HepG2 (cell line): ENCODE results near the gene FBN2. TPM values are rescaled to one million over a fixed set of nuclear protein-coding genes. Genes with fewer than 3 reads are reported as not detected.

Experiments
- ATAC-seq: fragments of 200-7000 bp; cut with Tn5 transposase; 3 replicates; pipeline ENCODE4 v1.9.1; 2020; ENCODE audit warnings: mild to moderate bottlenecking, moderate library complexity
- BruUV-seq: library from RNA; stranded (reverse); fragments of 400-500 nt; replicated peaks from 2 replicates; lab custom pipeline; 2021; lab: Mats Ljungman, UMichigan
- CTCF ChIA-PET: fragments of 300-600 bp; formaldehyde crosslinking; extraction: SDS; loops from one replicate; lab custom pipeline; 2021; ENCODE audit warnings: low total read pairs, inconsistent platforms, low intra/inter-chr PET ratio; lab: Yijun Ruan, JAX
- POLR2A ChIA-PET: fragments of 350-600 bp; sonication (Branson Sonifier 250); formaldehyde crosslinking; loops from one replicate; lab custom pipeline; 2020; ENCODE audit warnings: antibody characterized with exemption, inconsistent platforms; lab: Yijun Ruan, JAX
- DNase-seq: peaks from one replicate; pipeline ENCODE4 v3.0.0-alpha.2; 2015; ENCODE audit warnings: low spot score
- FAIRE-seq: peaks from 3 replicates; lab custom pipeline; 2011; peaks lifted over from hg19 to GRCh38; lab: Jason Lieb, UNC
- H2AFZ ChIP-seq: one replicate; pipeline ENCODE4 v1.6.1; 2011; ENCODE audit warnings: low read length, inconsistent platforms
- H3K27ac ChIP-seq: fragments of 300-600 bp; 3 replicates; pipeline ENCODE4 v1.8.0; 2011; ENCODE audit warnings: mixed run types, mild to moderate bottlenecking, mixed read lengths, low read length, inconsistent platforms; ENCODE audit not compliant: insufficient read depth; ENCODE audit errors: extremely low read length
- H3K27me3 ChIP-seq, 2 experiments: fragments of 200-600 bp in 1 of 2; 2 replicates in 1 of 2; 3 replicates in 1 of 2; pipeline versions ENCODE4 v1.6.0 to v1.8.0; 2011; ENCODE audit warnings: low read length in 2 of 2, mild to moderate bottlenecking in 2 of 2, moderate library complexity in 2 of 2, inconsistent platforms in 1 of 2; ENCODE audit not compliant: insufficient read depth in 2 of 2, control insufficient read depth in 1 of 2
- H3K36me3 ChIP-seq, 2 experiments: fragments of 200-600 bp in 1 of 2; replicated peaks in 1 of 2; 2 replicates in 1 of 2; 3 replicates in 1 of 2; pipeline versions ENCODE4 v1.5.1 to v1.8.0; 2011; ENCODE audit warnings: low read length in 2 of 2, inconsistent platforms in 1 of 2; ENCODE audit not compliant: insufficient read depth in 2 of 2, control insufficient read depth in 1 of 2
- H3K4me1 ChIP-seq: 2 replicates; pipeline ENCODE4 v1.5.1; 2012; ENCODE audit warnings: low read length, inconsistent platforms; ENCODE audit not compliant: insufficient read depth
- H3K4me2 ChIP-seq: 2 replicates; pipeline ENCODE4 v1.6.0; 2011; ENCODE audit warnings: low read depth, low read length, inconsistent platforms
- H3K4me3 ChIP-seq, 3 experiments: fragments of 200-600 bp in 1 of 3; sonication (generic), shearing (Covaris generic) in 1 of 3; replicated peaks in 1 of 3; 2 replicates each; pipeline ENCODE4 v1.5.1; 2011 to 2016; ENCODE audit warnings: low read length in 3 of 3, inconsistent platforms in 2 of 3, low read depth in 2 of 3, mild to moderate bottlenecking in 2 of 3, control low read depth in 1 of 3, mixed read lengths in 1 of 3; ENCODE audit not compliant: insufficient read depth in 1 of 3
- H3K79me2 ChIP-seq: one replicate; pipeline ENCODE4 v1.6.1; 2011; ENCODE audit warnings: low read length, inconsistent platforms; ENCODE audit not compliant: insufficient read depth
- H3K9ac ChIP-seq: 2 replicates; pipeline ENCODE4 v1.6.0; 2011; ENCODE audit warnings: mild to moderate bottlenecking, low read depth, low read length, inconsistent platforms; ENCODE audit not compliant: insufficient read depth
- H3K9me3 ChIP-seq: 2 replicates; pipeline ENCODE4 v1.5.1; 2012; ENCODE audit warnings: mild to moderate bottlenecking, low read length
- H4K20me1 ChIP-seq: 2 replicates; pipeline ENCODE4 v1.6.0; 2011; ENCODE audit warnings: inconsistent platforms, mild to moderate bottlenecking, low read length, moderate library complexity; ENCODE audit not compliant: insufficient read depth
- HINFP ChIP-seq: sonication (generic); formaldehyde crosslinking; IDR thresholded peaks from 2 replicates; pipeline ENCODE4 v1.4.0; 2020; ENCODE audit warnings: low read depth, mild to moderate bottlenecking, missing genetic modification reagents
- POLR2AphosphoS2 ChIP-seq: IDR thresholded peaks from 2 replicates; pipeline ENCODE4 v1.6.1; 2011; ENCODE audit warnings: low read depth, low read length, improper control_type of control experiment
- PRMT3 ChIP-seq: sonication (generic); formaldehyde crosslinking; IDR thresholded peaks from 2 replicates; pipeline ENCODE4 v1.8.1; 2022; ENCODE audit warnings: low read depth, mild to moderate bottlenecking, moderate library complexity, missing genetic modification reagents, borderline replicate concordance
- RBAK ChIP-seq: sonication (generic); formaldehyde crosslinking; IDR thresholded peaks from 2 replicates; pipeline ENCODE4 v1.5.1; 2020; ENCODE audit warnings: mild to moderate bottlenecking, missing genetic modification reagents
- RBM39 ChIP-seq: fragments of 200-400 bp; formaldehyde crosslinking; IDR thresholded peaks from one replicate; pipeline ENCODE4 v1.6.1; 2018; ENCODE audit warnings: antibody characterized with exemption, mild to moderate bottlenecking, low read depth, low read length; ENCODE audit not compliant: poor library complexity, severe bottlenecking
- ZNF17 ChIP-seq: sonication (generic); formaldehyde crosslinking; IDR thresholded peaks from 2 replicates; pipeline ENCODE4 v1.5.0; 2020; ENCODE audit warnings: mild to moderate bottlenecking, missing genetic modification reagents
- ZNF281 ChIP-seq: sonication (generic); formaldehyde crosslinking; IDR thresholded peaks from 2 replicates; pipeline ENCODE4 v1.4.0; 2020; ENCODE audit warnings: missing genetic modification reagents, borderline replicate concordance
- ZNF292 ChIP-seq: sonication (generic); formaldehyde crosslinking; IDR thresholded peaks from 2 replicates; pipeline ENCODE4 v1.8.1; 2022; ENCODE audit warnings: mild to moderate bottlenecking, low read depth, missing genetic modification reagents, borderline replicate concordance
- ZNF296 ChIP-seq: sonication (generic); formaldehyde crosslinking; conservative IDR thresholded peaks from 2 replicates; pipeline ENCODE4 v1.5.0; 2020; ENCODE audit warnings: mild to moderate bottlenecking, missing genetic modification reagents
- ZNF33B ChIP-seq: sonication (generic); formaldehyde crosslinking; IDR thresholded peaks from 2 replicates; pipeline ENCODE4 v1.5.1; 2020; ENCODE audit warnings: mild to moderate bottlenecking, missing genetic modification reagents
- ZNF75D ChIP-seq: sonication (generic); formaldehyde crosslinking; IDR thresholded peaks from 2 replicates; pipeline ENCODE4 v1.8.1; 2023; ENCODE audit warnings: missing genetic modification reagents, mild to moderate bottlenecking, borderline replicate concordance
- ZZZ3 ChIP-seq: sonication (generic); formaldehyde crosslinking; IDR thresholded peaks from 2 replicates; pipeline ENCODE4 v1.4.0; 2020; ENCODE audit warnings: missing genetic modification reagents, mild to moderate bottlenecking, borderline replicate concordance
- WGBS: methylation state at CpG from one replicate; pipeline ENCODE4 v1.1.6; 2017; ENCODE audit warnings: low lambda C conversion rate; 5-methylcytosine and 5-hydroxymethylcytosine counted together
- in situ Hi-C: cut with HindIII; loops from 2 replicates; pipeline ENCODE4 v1.10.0; 2017; ENCODE audit warnings: low pct_unique_long_range_greater_than_20kb; ENCODE audit not compliant: extremely low pct_ligation_motif_present
- intact Hi-C: fragments of 100-400 bp; cut with micrococcal nuclease; formaldehyde crosslinking; loops from one replicate; pipeline ENCODE4 v1.10.0; 2022; ENCODE audit not compliant: unreplicated experiment
- polyA plus RNA-seq, 8 experiments: library from polyadenylated mRNA; depleted of rRNA in 3 of 8; stranded (reverse) in 7 of 8; unstranded in 1 of 8; fragments of >200 nt; fragmentation: Illumina TruSeq in 4 of 8; extraction: Trizol in 4 of 8; gene quantifications; 2 replicates each; pipeline versions ENCODE4 v1.2.1 to v1.2.3, GENCODE V29; 2011 to 2016; ENCODE audit warnings: low read depth in 4 of 8, missing spikeins in 1 of 8, mixed read lengths in 1 of 8; ENCODE audit not compliant: insufficient read depth in 1 of 8
- total RNA-seq, 5 experiments: library from RNA; depleted of rRNA; stranded (reverse); fragments of >200 nt; fragmentation: Illumina TruSeq; extraction: Trizol; gene quantifications; 2 replicates each; pipeline ENCODE4 v1.2.3, GENCODE V29; 2016; ENCODE audit warnings: low read depth in 1 of 5
- TF ChIP-seq, protein P1 (sequence below): sonication (generic); formaldehyde crosslinking; IDR thresholded peaks from 2 replicates; pipeline ENCODE4 v1.8.0; 2022; ENCODE audit warnings: missing genetic modification reagents, mild to moderate bottlenecking, inconsistent platforms, borderline replicate concordance
- TF ChIP-seq, protein P2 (sequence below): sonication (generic); formaldehyde crosslinking; IDR thresholded peaks from 2 replicates; pipeline ENCODE4 v1.8.0; 2022; ENCODE audit warnings: mild to moderate bottlenecking, missing genetic modification reagents, moderate library complexity

The FBN2 gene
- total and polyA plus RNA-seq, 2 of the 13 experiments (the other 11 are each of a cell fraction or from before 2014, with no cell fraction given): not detected

- no peak for TF ChIP-seq ZZZ3 (CRISPR knock-in tag)
- TF ChIP-seq ZNF33B (CRISPR knock-in tag): no peak
- TF ChIP-seq ZNF296 (CRISPR knock-in tag): no peak
These were observed 180.8 kb downstream of the FBN2 start (continued) for GRCh38 chr5:128357226-128357625.

GRCh38 chr5:128355961-128356360 is 182.1 kb downstream of the FBN2 start:
- Histone ChIP-seq H3K27me3 (no peaks in the 10 kb centered on the region), H3K79me2 (no peaks in the 10 kb centered on the region), H3K9me3 (no peaks in the 10 kb centered on the region), H3K9ac (no peak overlapping the region), H3K4me2 (no peak overlapping the region), H3K36me3 (no peaks in the 10 kb centered on the region), H3K4me1 (0 out of 2 replicates have a peak, but pooled peaks cover 7% of the 10 kb centered on the region), H3K4me3 (no peak overlapping the region), H4K20me1 (no peaks in the 10 kb centered on the region), H3K27ac (no peak overlapping the region), H2AFZ (no peak overlapping the region)
- FAIRE-seq: no peak
- ATAC-seq: no peak
- no peak for DNase-seq
- 0% methylated on average over 3 of the region's 3 CpGs for WGBS
- in situ Hi-C loops (no loop called here), intact Hi-C loops (no loop called here)
- ChIA-PET POLR2A (no interaction called here), CTCF (no interaction called here)
- no TSS peak for BruUV-seq
- TF ChIP-seq ZNF281 (no peak), HINFP (CRISPR knock-in tag) (no peak), PRMT3 (no peak), RBAK (CRISPR knock-in tag) (no peak), RBM39 (no peak), POLR2AphosphoS2 (no peak), ZNF292 (no peak), ZNF17 (CRISPR knock-in tag) (no peak), ZNF75D (CRISPR knock-in tag) (no peak)
- TF ChIP-seq, protein P1, sequence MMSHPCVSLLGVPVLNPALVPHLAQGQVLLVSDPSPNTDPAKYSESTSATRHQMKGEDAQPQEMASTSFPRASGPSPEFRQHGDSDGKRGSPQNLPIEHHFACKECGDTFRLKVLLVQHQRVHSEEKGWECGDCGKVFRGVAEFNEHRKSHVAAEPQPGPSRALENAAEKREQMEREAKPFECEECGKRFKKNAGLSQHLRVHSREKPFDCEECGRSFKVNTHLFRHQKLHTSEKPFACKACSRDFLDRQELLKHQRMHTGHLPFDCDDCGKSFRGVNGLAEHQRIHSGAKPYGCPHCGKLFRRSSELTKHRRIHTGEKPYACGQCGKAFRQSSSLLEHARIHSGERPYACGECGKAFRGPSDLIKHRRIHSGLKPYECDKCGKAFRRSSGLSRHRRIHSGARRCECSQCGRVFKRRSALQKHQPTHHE (CRISPR knock-in tag): no peak
- TF ChIP-seq, protein P2, sequence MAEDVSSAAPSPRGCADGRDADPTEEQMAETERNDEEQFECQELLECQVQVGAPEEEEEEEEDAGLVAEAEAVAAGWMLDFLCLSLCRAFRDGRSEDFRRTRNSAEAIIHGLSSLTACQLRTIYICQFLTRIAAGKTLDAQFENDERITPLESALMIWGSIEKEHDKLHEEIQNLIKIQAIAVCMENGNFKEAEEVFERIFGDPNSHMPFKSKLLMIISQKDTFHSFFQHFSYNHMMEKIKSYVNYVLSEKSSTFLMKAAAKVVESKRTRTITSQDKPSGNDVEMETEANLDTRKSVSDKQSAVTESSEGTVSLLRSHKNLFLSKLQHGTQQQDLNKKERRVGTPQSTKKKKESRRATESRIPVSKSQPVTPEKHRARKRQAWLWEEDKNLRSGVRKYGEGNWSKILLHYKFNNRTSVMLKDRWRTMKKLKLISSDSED: no peak
